Right lobe of liver (tissue), 4 donors: ENCODE data around the gene TSPAN18.

ENCODE experiments used
- POLR2A ChIP-seq: fragments of 450-650 bp; IDR thresholded peaks from one replicate; pipeline ENCODE4 v1.6.1; 2017; ENCODE audit warnings: antibody characterized with exemption, mild to moderate bottlenecking
- TF ChIP-seq, protein P1 (sequence below), 4 donors: fragments of 200-600 bp in 3 of 4; fragments of 450-650 bp in 1 of 4; IDR thresholded peaks; one replicate each; pipeline versions ENCODE4 v1.5.1 to v1.8.0; 2016 to 2022; ENCODE audit warnings: antibody characterized with exemption in 4 of 4, mild to moderate bottlenecking in 2 of 4
- donor health status: DM: no; HTN: no; CAD: no.
- donor health status: DM: no; HTN: no; CAD: no.
- donor health status: DM: no; HTN: yes; CAD: no.

- TF ChIP-seq POLR2A = no peak
- TF ChIP-seq, protein P1, sequence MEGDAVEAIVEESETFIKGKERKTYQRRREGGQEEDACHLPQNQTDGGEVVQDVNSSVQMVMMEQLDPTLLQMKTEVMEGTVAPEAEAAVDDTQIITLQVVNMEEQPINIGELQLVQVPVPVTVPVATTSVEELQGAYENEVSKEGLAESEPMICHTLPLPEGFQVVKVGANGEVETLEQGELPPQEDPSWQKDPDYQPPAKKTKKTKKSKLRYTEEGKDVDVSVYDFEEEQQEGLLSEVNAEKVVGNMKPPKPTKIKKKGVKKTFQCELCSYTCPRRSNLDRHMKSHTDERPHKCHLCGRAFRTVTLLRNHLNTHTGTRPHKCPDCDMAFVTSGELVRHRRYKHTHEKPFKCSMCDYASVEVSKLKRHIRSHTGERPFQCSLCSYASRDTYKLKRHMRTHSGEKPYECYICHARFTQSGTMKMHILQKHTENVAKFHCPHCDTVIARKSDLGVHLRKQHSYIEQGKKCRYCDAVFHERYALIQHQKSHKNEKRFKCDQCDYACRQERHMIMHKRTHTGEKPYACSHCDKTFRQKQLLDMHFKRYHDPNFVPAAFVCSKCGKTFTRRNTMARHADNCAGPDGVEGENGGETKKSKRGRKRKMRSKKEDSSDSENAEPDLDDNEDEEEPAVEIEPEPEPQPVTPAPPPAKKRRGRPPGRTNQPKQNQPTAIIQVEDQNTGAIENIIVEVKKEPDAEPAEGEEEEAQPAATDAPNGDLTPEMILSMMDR (IDR thresholded peaks at IDR 0.05) = no peak
These were observed 25.5 kb upstream of the TSPAN18 start for GRCh38 chr11:44701276-44701675.
